SK-N-SH (cell line): Measurements from ENCODE around the gene PLCB1. TPM values are rescaled to one million over a fixed set of nuclear protein-coding genes. Genes with fewer than 3 reads are reported as not detected.

ENCODE experiments used
- CTCF ChIA-PET: fragments of 300-600, 350-600 bp; formaldehyde crosslinking; extraction: SDS; loops from one replicate; lab custom pipeline; 2021; lab: Yijun Ruan, JAX
- POLR2A ChIA-PET: fragments of 350-600 bp; sonication (Branson Sonifier 250); formaldehyde crosslinking; extraction: SDS; loops from one replicate; lab custom pipeline; 2020; ENCODE audit warnings: antibody characterized with exemption, inconsistent platforms; lab: Yijun Ruan, JAX
- DNase-seq: peaks from one replicate; pipeline ENCODE4 v3.0.0; 2012
- H2AFZ ChIP-seq: fragments of 200-600 bp; sonication (generic); 2 replicates; pipeline ENCODE4 v1.8.1; 2016; ENCODE audit warnings: antibody characterized with exemption, mild to moderate bottlenecking, low read depth
- H3F3A ChIP-seq: fragments of 200-600 bp; sonication (generic); replicated peaks from 2 replicates; pipeline ENCODE3; 2016; ENCODE audit warnings: antibody characterized with exemption, mild to moderate bottlenecking; ENCODE audit not compliant: insufficient read depth
- H3K27ac ChIP-seq, 2 experiments: fragments of 200-500 bp in 1 of 2; fragments of 200-600 bp in 1 of 2; sonication (Bioruptor generic) in 1 of 2; sonication (generic), shearing (Covaris generic) in 1 of 2; 2 replicates each; pipeline versions ENCODE4 v1.5.1 to v1.6.1; 2014 to 2016; ENCODE audit warnings: low read depth in 2 of 2, inconsistent platforms in 1 of 2, low read length in 1 of 2, mild to moderate bottlenecking in 1 of 2, mixed read lengths in 1 of 2
- H3K27me3 ChIP-seq: fragments of 200-600 bp; sonication (generic), shearing (Covaris generic); 2 replicates; pipeline ENCODE4 v1.6.1; 2016; ENCODE audit warnings: mixed run types; ENCODE audit not compliant: insufficient read depth
- H3K36me3 ChIP-seq, 2 experiments: fragments of 200-500 bp in 1 of 2; fragments of 200-600 bp in 1 of 2; sonication (Bioruptor generic) in 1 of 2; sonication (generic) in 1 of 2; replicated peaks in 1 of 2; 2 replicates each; pipeline versions ENCODE3 to v1.5.1; 2014 to 2016; ENCODE audit warnings: low read length in 1 of 2, mild to moderate bottlenecking in 1 of 2; ENCODE audit not compliant: insufficient read depth in 2 of 2, control insufficient read depth in 1 of 2
- H3K4me1 ChIP-seq, 2 experiments: fragments of 200-500 bp in 1 of 2; fragments of 200-600 bp in 1 of 2; sonication (Bioruptor generic) in 1 of 2; sonication (generic), shearing (Covaris generic) in 1 of 2; 2 replicates each; pipeline versions ENCODE4 v1.5.1 to v1.6.1; 2014 to 2016; ENCODE audit warnings: low read depth in 1 of 2, low read length in 1 of 2, mixed run types in 1 of 2; ENCODE audit not compliant: insufficient read depth in 2 of 2, control insufficient read depth in 1 of 2
- H3K4me2 ChIP-seq: fragments of 200-600 bp; sonication (generic), shearing (Covaris generic); 2 replicates; pipeline ENCODE4 v1.6.1; 2017; ENCODE audit warnings: mixed run types
- H3K4me3 ChIP-seq, 2 experiments: fragments of 200-500 bp in 1 of 2; fragments of 200-600 bp in 1 of 2; sonication (Bioruptor generic) in 1 of 2; sonication (generic), shearing (Covaris generic) in 1 of 2; 2 replicates each; pipeline versions ENCODE4 v1.5.1 to v1.8.1; 2014 to 2016; ENCODE audit warnings: low read depth in 2 of 2, inconsistent platforms in 1 of 2, low read length in 1 of 2, mild to moderate bottlenecking in 1 of 2, mixed read lengths in 1 of 2, moderate library complexity in 1 of 2
- H3K79me2 ChIP-seq: fragments of 200-600 bp; sonication (generic); 2 replicates; pipeline ENCODE4 v1.8.1; 2017; ENCODE audit warnings: mild to moderate bottlenecking; ENCODE audit not compliant: insufficient read depth
- H3K9ac ChIP-seq: fragments of 200-600 bp; sonication (generic); 2 replicates; pipeline ENCODE4 v1.6.1; 2017; ENCODE audit warnings: mixed run types
- H3K9me2 ChIP-seq: fragments of 200-600 bp; sonication (generic); 2 replicates; pipeline ENCODE4 v1.6.1; 2017; ENCODE audit warnings: mixed run types
- H3K9me3 ChIP-seq: fragments of 200-600 bp; sonication (generic); 2 replicates; pipeline ENCODE4 v1.6.1; 2017; ENCODE audit warnings: mixed run types, mild to moderate bottlenecking, moderate library complexity
- H4K20me1 ChIP-seq: fragments of 200-600 bp; sonication (generic); 2 replicates; pipeline ENCODE4 v1.6.1; 2017; ENCODE audit warnings: mild to moderate bottlenecking, mixed run types; ENCODE audit not compliant: insufficient read depth
- CHD2 ChIP-seq: fragments of 150-350 bp; IDR thresholded peaks from 2 replicates; pipeline ENCODE4 v1.6.1; 2018; ENCODE audit warnings: low read length; ENCODE audit not compliant: partially characterized antibody
- CTCF ChIP-seq: fragments of 200-600 bp; sonication (generic); IDR thresholded peaks from 2 replicates; pipeline ENCODE4 v1.6.1; 2017; ENCODE audit warnings: antibody characterized with exemption, mild to moderate bottlenecking, moderate library complexity
- EP300 ChIP-seq, 2 experiments: IDR thresholded peaks; 2 replicates each; pipeline versions ENCODE4 v1.4.0 to v1.6.1; 2012; ENCODE audit warnings: borderline replicate concordance in 1 of 2, low read depth in 1 of 2, low read length in 1 of 2
- EZH2phosphoT487 ChIP-seq: fragments of 200-600 bp; sonication (generic); IDR thresholded peaks from 2 replicates; pipeline ENCODE4 v1.6.1; 2017; ENCODE audit warnings: low read depth, mixed run types, mild to moderate bottlenecking, antibody characterized with exemption, moderate library complexity, borderline replicate concordance
- FOSL2 ChIP-seq: IDR thresholded peaks from 2 replicates; pipeline ENCODE4 v1.4.0; 2012; ENCODE audit warnings: low read depth, mild to moderate bottlenecking, moderate library complexity, borderline replicate concordance
- FOXM1 ChIP-seq: IDR thresholded peaks from 2 replicates; pipeline ENCODE4 v1.4.0; 2012; ENCODE audit warnings: low read depth, mild to moderate bottlenecking
- GABPA ChIP-seq: IDR thresholded peaks from 2 replicates; pipeline ENCODE4 v1.4.0; 2012; ENCODE audit warnings: low read depth, mild to moderate bottlenecking
- JUND ChIP-seq: IDR thresholded peaks from 2 replicates; pipeline ENCODE4 v1.4.0; 2012
- MAX ChIP-seq: IDR thresholded peaks from 2 replicates; pipeline ENCODE4 v1.4.0; 2012; ENCODE audit warnings: low read depth
- MEF2A ChIP-seq: IDR thresholded peaks from 2 replicates; pipeline ENCODE4 v1.4.0; 2012; ENCODE audit warnings: low read depth, borderline replicate concordance
- RAD21 ChIP-seq: IDR thresholded peaks from 2 replicates; pipeline ENCODE4 v1.6.1; 2012; ENCODE audit warnings: mild to moderate bottlenecking, low read length
- RXRA ChIP-seq: IDR thresholded peaks from 2 replicates; pipeline ENCODE4 v1.4.0; 2012; ENCODE audit warnings: low read depth, mild to moderate bottlenecking, borderline replicate concordance
- SMC3 ChIP-seq: IDR thresholded peaks from 2 replicates; pipeline ENCODE4 v1.6.1; 2012; ENCODE audit warnings: low read depth, low read length, improper control_type of control experiment
- TCF12 ChIP-seq: IDR thresholded peaks from 2 replicates; pipeline ENCODE4 v1.4.0; 2012
- TEAD4 ChIP-seq: IDR thresholded peaks from 2 replicates; pipeline ENCODE4 v1.4.0; 2012; ENCODE audit warnings: mild to moderate bottlenecking, borderline replicate concordance; ENCODE audit not compliant: insufficient read depth
- USF1 ChIP-seq: IDR thresholded peaks from 2 replicates; pipeline ENCODE4 v1.4.0; 2012; ENCODE audit warnings: low read depth, borderline replicate concordance
- ZBTB33 ChIP-seq: IDR thresholded peaks from 2 replicates; pipeline ENCODE4 v1.4.0; 2012; ENCODE audit warnings: low read depth, borderline replicate concordance
- WGBS: methylation state at CpG from one replicate; pipeline ENCODE4 v1.1.6; 2017; ENCODE audit warnings: low lambda C conversion rate; 5-methylcytosine and 5-hydroxymethylcytosine counted together
- polyA plus RNA-seq, 3 experiments: library from polyadenylated mRNA; depleted of rRNA; stranded (reverse); fragments of >200 nt; gene quantifications; 2 replicates each; pipeline ENCODE4 v1.2.3, GENCODE V29; 2012

PLCB1 gene
- polyA plus RNA-seq, 1 of the 3 experiments (the other 2 are of a cell fraction) = 10.5 TPM

- CTCF ChIA-PET = interaction anchor here (0.9 to 4.2 kb wide), 2 partner anchors 10 to 27 kb away, joined by 3 to 17 read pairs; no protein-coding TSS in a partner anchor
- POLR2A ChIA-PET = no interaction called here
- 80% methylated on average over 5 of the region's 5 CpGs for WGBS
Measured at GRCh38 chr20:8880085-8880853, 748.2 kb downstream of the PLCB1 start.

More at GRCh38 chr20:8880085-8880853, 748.2 kb downstream of the PLCB1 start:
- Histone ChIP-seq H3K9me2 (no peaks in the 10 kb centered on the region; the same call in 1 of the 2 replicates), H3K4me2 (no peak overlapping the region), H2AFZ (no peak overlapping the region), H3K79me2 (no peaks in the 10 kb centered on the region), H3K36me3 (peaks cover 6 to 7% of the 10 kb centered on the region in 2 experiments), H3K9me3 (no peaks in the 10 kb centered on the region), H3F3A (no peaks in the 10 kb centered on the region), H3K9ac (no peak overlapping the region), H3K4me1 (no peaks in the 10 kb centered on the region), H3K27ac (no peak overlapping the region), H4K20me1 (no peaks in the 10 kb centered on the region), H3K27me3 (no peaks in the 10 kb centered on the region), H3K4me3 (no peak overlapping the region)
- DNase-seq = no peak
- TF ChIP-seq RAD21 = no peak
- no peak for TF ChIP-seq FOSL2
- TF ChIP-seq EZH2phosphoT487 = no peak
- no peak for TF ChIP-seq TEAD4
- no peak for TF ChIP-seq MEF2A
- no peak for TF ChIP-seq TCF12
- TF ChIP-seq FOXM1 = no peak
- TF ChIP-seq SMC3 = no peak
- TF ChIP-seq ZBTB33 = no peak
- no peak for TF ChIP-seq EP300 (IDR thresholded peaks at IDR 0.05; ENCODE audit: borderline replicate concordance in 1 of 2, low read depth in 1 of 2, low read length in 1 of 2)
- TF ChIP-seq RXRA = no peak
- no peak for TF ChIP-seq CHD2
- TF ChIP-seq CTCF = no peak
- TF ChIP-seq JUND = no peak
- TF ChIP-seq USF1 = no peak
- no peak for TF ChIP-seq GABPA
- TF ChIP-seq MAX = no peak
